HG02852 (cell line): ENCODE data around the gene AP3D1.
"Not testable (repeated sequence)": the region's sequence is repeated elsewhere in the genome, so short reads cannot be mapped to it uniquely, and the experiment has no call there.

ENCODE experiments used
- ATAC-seq: cut with Tn5 transposase; IDR thresholded peaks from one replicate; pipeline ENCODE4 v1.9.1; 2021; ENCODE audit warnings: mild to moderate bottlenecking, moderate library complexity; ENCODE audit not compliant: unreplicated experiment

The AP3D1 gene

DNA sequence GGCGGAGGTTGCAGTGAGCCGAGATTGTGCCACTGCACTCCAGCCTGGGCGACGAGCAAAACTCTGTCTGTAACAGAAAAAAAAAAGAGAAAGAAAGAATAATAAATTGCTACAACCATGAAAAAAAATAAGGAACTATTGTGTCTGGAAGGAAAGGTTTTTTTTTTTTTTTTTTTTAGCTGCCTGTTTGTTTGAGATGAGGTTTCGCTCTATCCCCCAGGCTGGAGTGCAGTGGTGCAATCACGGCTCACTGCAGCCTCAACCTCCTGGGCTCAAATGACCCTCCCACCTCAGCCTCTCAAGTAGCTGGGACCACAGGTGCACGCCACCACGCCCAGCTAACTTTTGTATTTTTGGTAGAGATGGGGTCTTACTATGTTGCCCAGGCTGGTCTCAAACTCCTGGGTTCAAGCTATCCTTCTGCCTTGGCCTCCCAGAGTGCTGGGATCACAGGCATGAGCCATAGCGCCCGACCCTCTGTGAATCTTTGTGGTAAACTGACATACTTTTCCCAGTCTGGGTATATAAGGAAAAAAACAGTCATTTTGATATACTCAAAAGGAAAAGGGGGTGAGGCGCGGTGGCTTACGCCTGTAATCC lies 59.3 kb downstream of the AP3D1 start:
- not testable (repeated sequence) for ATAC-seq

DNA sequence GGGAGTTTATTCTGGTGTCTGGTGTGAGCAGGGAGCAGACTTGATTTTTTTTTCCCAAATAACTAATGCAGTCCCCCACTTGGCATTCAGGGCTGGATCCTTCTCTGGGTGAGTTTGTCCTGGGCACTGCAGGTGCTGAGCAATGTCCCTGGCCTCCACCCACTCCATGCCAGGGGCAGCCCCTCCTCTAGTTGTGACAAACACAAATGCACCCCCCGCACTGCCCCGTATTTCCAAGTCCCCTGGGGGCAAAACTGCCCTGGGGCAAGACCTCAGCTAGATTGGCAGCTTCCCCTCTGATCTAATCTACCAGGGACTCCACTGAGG lies 61.7 kb downstream of the AP3D1 start:
- no peak for ATAC-seq

DNA sequence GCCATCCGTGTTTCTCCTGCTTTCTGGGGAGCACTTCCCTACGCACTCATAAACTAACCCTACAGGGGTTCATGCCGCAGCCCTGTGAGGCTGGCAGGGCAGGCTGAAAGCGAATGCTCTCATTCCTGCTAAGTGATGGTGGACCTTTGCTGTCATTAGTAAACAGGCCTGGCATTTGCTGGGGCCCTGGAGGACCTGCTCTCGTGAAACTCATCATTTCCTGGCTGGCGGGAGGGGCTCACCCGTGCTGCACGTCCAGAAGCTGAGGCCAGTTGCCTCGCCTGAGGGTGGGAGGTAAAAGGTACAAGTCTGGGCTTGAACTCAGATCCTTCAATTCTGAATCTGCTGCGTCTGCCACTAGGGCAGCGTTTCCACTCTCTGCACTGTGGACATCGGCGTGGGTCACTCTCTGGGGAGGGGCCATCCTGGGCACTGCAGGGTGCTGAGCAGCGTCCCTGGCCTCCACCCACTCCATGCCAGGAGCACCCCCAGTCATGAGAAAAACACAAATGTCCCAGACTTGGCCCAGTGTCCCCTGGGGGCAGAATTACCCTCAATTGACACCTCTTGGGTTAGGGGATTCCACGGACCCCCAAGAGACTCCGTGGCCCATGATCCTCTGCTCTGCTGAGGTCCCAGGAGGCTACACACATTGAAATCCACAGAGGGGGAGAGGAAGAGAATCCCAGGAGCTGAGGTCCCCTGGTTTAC lies 62.2 kb downstream of the AP3D1 start:
- ATAC-seq = no peak

DNA sequence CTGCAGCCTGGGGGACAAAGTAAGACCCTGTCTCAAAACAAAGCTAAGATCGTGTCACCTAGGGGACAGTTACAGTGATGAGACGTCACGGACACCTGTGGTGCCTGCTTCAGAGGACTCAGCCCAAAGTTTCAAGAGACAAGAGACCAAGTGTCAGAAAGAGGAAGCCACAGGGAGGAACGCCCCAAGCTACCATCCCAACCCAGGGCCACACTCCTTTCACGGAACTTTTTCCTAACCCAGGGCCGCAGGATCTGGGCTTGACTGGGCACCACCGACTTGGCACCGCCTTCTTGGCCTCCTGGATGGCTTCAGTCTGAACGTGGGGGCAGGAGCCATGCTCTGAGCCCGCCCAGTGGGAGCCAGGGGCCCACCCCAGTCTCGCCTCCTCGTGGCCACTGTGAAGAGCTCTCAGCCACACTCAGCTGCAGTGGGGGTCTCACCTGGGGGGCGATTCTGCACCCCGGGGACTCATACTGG lies 63.7 kb downstream of the AP3D1 start:
- ATAC-seq = no peak

DNA sequence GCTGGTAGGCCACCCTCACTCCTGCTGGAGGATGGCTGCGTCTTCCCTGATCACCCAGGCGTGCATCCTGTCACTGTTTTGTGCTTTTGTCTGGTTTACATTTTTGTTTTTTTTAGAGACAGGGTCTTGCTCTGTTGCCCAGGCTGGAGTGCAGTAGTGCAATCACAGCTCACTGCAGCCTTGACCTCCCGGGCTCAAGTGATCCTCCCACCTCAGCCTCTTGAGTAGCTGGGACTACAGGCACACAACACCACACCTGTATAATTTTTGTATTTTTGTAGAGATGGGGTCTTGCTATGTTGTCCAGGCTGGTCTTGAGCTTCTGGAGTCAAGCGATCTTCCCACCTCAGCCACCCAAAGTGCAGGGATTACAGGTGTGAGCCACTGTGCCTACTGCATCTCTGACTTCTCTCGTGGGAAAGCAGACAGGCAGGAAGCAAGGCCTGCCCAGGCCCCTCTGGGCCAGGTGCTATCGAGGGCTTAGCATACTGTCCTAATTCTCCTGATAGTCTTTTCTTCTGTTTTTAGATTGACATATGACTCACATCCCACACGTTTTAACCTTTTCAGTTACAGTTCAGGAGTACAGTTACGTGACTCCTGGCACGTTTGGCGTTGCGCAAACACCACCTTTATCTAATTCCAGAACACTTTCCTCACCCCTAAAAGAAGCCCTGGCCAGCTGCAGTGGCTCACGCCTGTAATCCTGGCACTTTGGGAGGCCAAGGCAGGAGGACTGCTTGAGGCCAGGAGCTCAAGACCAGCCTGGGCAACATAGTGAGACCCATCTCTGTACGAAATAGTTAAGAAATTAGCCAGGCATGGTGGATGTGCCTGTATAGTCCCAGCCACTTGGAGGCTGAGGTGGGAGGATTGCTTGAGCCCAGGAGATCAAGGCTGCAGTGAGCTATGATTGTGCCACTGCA lies 64.4 kb downstream of the AP3D1 start:
- not testable (repeated sequence) for ATAC-seq

DNA sequence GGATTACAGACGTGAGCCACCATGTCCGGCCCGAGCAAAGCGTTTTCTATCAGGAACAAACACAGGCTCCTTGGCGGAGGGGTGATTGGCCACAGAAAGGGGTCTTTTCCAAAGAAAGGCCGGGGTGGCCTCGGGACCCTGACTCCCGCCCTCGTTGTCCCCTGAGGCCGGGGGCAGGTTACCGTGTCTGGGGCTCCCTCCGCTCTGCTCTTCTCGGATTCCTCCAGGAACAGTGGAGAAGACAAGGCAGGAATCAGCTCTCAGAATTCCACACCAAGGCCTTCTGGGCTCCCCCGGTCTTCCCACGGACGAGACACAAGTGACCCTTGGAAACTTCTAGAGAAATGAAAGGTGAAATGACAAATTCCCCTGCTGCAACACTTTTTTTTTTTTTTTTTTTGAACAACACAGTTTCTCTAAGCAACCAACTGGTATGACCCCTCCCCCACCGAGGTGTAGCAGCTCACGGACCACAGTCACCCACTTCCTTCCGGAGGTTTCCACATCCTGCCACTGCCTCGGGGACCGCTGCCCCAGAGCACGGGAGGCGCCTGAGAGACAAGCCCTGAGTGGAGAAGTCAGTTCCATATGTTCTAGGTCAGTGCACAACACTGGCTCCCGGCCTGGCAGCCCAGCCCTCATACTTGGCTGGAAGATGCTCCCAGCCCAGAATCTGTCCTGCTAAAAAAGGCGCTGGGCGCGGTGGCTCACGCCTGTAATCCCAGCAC lies 66.2 kb downstream of the AP3D1 start:
- ATAC-seq = peak; percentile 41

DNA sequence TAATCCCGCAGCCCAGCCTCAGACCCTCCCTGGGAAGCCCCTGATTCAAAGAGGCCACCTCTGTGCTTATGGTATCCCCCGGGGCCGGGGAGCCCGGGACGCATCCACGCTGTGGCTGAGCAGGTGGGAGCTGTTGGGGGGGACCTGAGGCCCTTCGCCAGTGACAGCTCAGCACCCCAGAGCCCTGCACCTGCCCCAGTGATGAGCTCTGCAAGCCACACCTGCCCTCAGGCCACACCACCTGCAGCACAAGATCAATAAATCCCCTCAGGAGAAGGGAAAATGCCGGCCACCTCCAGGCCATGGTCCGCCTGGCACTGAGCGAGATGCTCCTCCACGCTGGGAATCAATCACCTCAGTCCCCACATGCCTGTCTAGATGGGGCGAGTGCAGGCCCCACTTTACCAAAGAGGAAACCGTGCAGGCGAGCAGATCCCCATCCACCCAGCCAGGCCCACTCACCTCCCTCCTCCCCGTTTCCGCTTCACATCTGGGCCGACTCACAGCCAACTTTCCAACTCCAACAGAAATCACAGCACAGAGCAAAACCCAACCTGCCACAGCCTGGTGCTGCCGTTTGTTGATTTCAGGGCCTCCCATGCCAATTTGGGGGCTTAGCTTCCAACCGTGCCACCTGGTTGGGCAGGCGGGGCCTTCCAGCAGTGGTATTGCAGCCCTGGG lies 68.1 kb downstream of the AP3D1 start:
- ATAC-seq = no peak

DNA sequence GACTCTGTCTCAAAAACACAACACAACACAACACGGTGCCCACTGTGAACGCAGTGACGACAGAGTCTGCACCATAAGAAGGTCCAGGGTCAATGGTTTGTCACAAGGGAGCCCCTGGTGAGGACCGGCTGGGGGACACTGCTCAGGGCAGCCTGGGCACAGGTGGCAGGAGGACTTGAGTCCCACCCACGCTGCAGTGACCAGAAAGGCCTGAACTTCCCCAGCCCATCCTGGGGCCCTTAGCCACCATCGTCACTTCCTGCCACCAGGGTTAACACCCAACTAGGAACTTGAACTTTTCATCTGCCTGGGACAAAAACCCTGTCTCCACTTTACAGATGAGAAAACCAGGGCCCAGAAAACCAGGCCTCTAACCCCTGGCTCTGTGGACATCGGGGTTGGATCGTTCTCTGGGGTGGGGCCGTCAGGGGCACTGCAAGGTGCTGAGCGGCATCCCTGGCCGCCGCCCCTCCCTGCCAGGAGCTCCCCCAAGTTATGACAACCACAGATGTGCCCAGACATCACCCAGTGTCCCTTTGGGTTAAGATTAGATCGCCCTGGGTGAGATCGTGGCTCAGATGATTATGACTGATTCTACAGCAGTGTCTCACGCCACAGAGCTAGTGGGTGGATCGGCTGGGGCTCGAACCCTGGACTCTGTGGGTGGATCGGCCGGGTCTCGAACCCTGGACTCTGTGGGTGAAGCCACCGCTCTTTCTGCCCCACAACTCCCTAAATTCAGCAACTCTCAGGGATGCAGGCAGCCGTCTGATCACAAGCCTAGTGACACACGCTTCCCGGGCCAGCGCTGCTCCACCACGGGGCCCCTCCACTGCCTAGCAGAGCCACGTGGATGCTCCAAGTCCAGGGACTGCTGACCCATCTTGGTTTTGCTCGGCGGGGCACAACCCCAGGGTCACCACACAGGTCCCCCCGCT lies 69.2 kb downstream of the AP3D1 start:
- no peak for ATAC-seq

DNA sequence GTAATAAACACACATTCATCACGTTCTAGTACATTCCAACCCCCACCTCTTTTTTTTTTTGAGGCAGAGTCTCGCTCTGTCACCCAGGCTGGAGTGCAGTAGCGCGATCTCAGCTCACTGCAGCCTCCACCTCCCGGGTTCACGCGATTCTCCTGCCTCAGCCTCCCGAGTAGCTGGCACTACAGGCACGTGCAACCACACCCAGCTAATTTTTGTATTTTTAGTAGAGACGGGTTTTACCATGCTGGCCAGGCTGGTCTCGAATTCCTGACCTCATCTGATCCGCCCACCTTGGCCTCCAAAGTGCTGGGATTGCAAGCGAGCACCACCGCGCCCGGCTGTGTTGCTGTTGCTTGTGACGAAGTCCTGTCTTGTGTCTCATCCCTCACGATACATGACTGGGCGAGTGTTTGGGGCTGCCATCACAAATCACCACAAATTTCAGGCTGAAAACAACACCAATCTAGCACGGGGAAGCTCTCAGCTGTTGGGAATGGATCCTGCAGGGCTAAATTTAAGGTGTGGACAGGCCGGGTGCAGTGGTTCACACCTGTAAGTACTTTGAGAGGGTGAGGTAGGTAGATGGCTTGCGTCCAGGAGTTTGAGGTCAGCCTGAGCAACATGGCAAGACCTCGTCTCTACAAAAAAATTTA lies 70.9 kb downstream of the AP3D1 start:
- no peak for ATAC-seq

DNA sequence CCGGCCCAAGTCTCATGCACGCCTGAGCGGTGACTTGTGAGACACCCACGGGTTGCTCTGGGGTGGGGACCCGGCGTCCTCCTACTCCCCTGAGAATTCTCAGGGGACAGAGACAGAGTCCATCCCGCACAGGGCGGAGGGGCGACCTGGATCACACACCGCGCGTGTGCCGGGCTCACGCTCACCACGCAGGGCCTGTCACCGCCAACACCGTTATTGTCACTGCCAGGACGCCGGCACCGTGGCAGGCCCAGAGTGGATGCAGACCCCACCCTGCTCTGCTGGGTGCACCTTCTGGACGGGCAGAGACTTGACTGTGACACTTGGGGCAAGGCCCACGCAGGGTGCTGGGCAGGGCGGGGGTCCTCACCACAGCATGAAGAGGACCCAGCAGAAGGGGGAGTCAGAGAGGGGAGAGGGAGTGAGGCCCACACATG lies 71.5 kb downstream of the AP3D1 start:
- ATAC-seq = no peak

DNA sequence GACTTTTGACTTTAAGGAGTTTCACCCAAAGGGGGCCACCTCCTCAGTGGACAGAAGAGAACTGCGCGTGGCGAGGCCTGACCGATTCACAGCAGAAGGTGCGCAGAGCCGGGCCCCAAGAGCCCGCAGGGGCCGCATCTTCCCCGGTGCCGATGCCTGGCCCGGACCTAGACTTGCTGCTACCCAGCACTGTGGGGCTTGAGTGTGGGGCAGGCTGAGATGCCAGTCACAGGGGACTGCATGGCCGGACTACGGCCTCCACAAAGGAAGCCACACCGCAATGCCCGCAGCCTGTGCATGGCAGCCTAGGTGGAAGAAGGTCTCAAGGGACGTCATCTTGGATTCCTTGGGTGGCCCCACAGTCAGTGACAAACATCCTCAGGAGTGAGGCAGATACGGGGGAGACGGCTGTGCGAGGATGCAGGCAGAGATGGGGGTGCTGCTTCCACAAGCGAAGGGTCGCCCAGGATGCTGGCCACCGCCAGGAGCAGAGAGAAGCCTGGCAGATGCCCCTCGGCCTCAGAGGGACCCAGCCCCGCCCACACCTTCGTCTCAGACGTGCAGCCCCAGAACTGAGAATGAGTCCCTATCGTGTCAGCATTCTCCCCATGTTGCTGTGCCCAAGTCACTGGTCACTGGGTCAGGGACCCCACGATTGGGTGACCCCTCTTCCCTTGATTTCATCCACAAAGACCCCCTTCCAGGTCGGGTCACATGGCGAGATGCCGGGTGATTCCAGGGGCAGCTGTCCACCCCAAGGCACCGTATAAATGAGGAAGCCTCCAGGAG lies 72.1 kb downstream of the AP3D1 start:
- no peak for ATAC-seq

DNA sequence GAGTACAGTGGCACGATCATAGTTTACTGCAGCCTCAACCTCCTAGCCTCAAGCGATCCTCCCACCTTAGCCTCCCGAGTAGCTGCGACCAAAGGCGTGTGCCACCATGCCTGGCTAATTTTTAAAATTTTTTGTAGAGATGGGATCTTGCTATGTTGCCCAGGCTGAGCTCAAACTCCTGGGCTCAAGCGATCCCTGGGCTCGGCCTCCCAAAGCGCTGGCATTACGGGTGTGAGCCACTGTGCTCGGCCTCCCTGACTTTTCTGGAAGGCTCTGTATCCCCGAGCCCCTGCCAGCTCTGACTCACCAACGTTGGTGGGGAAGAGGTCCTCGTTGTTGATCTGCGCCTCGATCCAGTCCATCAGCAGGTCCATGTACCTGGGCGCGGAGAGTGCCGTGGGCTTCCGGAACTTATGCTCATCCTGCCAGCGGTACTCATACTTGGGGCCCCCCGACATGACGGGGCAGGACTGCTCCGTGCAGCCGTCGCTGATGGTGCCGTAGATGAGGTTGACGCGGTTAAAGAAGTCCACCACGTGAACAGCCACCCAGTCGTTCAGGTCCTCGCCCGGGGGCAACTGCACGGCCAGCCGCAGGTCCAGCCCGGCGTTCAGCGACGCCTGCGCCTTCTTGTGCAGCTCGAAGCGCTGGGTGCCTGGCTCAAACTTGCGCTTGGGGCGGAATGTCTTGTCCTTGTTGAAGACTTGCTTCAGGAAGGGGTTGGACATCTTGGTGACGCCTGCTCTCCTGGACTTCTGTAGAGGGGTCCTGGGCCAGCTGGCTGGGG lies 73.3 kb downstream of the AP3D1 start:
- ATAC-seq = no peak

DNA sequence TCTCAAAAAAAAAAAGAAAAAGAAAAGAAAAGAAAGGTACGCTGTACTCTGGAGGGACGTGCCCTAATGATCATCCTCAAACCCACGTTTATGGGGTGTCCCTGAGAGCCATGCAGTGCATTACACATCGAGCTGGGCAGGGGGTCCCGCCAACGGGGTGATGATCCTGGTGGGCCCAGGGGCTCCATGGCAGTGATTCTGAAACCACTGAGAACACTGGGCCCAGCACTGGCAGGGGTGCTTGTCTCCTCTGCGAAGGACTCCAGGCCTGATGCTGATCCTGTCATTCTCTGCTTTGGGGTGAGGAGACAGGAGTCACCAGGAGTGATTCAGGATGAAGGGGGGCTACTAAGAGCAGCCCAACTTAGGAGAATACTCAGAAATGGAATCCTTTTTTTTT lies 74.0 kb downstream of the AP3D1 start:
- ATAC-seq = no peak

DNA sequence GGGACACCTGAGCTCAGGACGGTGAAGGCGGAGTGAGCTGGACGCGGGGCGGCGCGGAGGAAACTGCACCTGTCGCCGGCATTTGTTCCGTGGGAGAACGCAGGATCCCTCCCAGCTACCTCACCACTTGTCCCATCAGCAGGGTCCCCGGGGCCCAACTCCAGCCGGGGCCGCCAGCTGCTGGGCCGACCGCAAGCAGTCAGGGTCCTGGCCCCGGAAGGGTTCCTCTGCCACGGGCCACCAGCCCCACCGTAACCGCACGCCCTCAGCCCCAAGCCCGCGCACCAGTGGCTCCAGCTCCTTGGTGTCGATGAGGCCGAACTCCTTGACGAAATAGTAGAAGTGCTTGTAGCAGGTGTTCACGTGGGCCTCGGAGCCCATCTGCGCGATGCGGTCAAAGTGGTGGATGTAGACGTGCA lies 74.8 kb downstream of the AP3D1 start:
- no peak for ATAC-seq

DNA sequence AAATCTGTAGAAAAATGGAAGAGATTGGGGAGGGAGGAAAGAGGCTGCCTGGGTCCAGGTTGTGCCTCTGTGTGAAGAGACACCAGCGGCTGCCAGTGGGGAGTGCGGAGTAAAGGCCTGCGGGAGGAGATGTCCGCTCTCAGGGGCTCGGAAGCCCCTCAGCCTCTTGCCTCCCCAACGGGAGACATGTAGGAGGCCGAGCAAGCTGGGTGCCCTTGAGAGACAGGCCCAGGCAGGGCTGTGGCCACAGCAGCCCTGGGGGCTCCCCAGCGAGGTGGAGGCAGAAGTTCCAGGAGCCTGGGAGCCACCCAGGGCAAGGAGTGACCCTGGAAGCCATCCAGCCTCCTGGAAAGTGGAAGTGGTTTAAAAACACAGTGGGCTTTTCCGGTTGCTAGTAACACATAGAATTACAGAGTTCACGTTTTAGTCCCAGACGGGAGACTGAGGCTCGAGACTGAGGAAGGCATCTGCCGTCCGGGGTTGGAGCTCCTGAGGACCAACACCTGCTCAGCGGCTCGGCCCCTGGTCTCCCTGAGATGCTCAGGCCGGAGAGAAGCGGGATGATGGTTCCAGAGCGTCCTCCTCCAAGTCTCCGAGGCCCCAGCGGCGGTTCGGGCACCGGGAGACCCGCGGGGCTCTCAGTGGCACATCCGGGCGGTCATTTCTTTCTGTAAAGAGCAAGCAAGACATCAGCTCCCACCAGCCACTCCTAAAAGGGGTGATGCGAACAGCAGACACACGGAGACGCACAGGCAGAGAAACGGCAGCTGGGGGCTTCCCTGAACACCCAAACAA lies 78.4 kb downstream of the AP3D1 start:
- ATAC-seq = no peak

DNA sequence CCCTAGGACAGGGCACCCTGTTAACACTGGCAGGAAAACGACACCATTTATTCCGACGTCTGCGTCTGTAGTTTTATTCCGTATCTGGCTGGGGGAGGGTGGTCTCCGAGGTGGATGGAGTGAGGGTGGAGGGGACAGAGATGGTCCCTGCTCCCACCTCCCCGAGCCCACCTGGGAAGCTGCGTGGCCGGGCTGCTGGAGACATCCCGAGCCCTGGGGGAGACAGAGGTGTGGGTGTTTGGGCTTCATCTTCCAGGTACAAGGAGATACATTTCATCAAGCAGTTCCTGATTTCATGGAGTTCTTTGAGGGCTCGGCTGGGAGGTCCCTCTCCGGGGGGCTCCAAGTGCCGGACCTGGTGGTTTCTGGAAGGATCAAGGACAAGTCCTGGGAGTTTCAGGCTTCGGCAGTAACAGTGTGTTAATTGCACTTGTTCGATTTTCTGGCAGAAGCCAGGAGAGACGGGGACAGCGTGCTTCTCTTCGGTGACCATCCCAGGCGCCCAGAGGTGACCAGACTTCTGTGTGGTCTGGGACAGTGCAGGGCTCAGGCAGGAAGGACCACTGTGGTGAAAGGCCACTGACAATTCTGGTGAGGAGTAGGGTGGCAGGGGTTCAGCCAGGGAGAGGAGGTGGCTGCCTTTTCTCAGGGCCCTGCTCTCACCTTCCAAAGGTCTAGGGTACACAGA lies 80.2 kb downstream of the AP3D1 start:
- ATAC-seq = no peak
